ENCODE results near the gene SLC22A25.

GRCh38 chr11:63282579-63282978, 39.2 kb upstream of the SLC22A25 start:
- no peak for TF ChIP-seq CTCF (IDR thresholded peaks at IDR 0.05; ENCODE audit: low read length)
- no peak for TF ChIP-seq EZH2phosphoT487 (IDR thresholded peaks at IDR 0.05; ENCODE audit: low read length)

All from MM.1S (cell line).